Astrocyte (in vitro differentiated cells and primary cell): ENCODE results near the gene MYBL2. TPM values are rescaled to one million over a fixed set of nuclear protein-coding genes. Genes with fewer than 3 reads are reported as not detected.

Source experiments
- DNase-seq: peaks from one replicate; pipeline ENCODE4 v3.0.0-alpha.2; 2010; ENCODE audit warnings: low read depth
- FAIRE-seq: peaks from 2 replicates; lab custom pipeline; 2011; peaks lifted over from hg19 to GRCh38; lab: Jason Lieb, UNC
- H2AFZ ChIP-seq: 2 replicates; pipeline ENCODE4 v1.6.0; 2012; ENCODE audit warnings: low read depth, low read length, inconsistent platforms
- H3K27ac ChIP-seq: 2 replicates; pipeline ENCODE4 v1.5.1; 2011; ENCODE audit warnings: low read depth, low read length, inconsistent platforms
- H3K27me3 ChIP-seq: 2 replicates; pipeline ENCODE4 v1.6.0; 2011; ENCODE audit warnings: low read length, inconsistent platforms; ENCODE audit not compliant: insufficient read depth
- H3K36me3 ChIP-seq: 2 replicates; pipeline ENCODE4 v1.5.1; 2011; ENCODE audit warnings: low read length, inconsistent platforms; ENCODE audit not compliant: insufficient read depth
- H3K4me1 ChIP-seq: 2 replicates; pipeline ENCODE4 v1.5.1; 2011; ENCODE audit warnings: low read length, inconsistent platforms; ENCODE audit not compliant: insufficient read depth
- H3K4me2 ChIP-seq: 2 replicates; pipeline ENCODE4 v1.6.0; 2012; ENCODE audit warnings: low read length, inconsistent platforms
- H3K4me3 ChIP-seq: 2 replicates; pipeline ENCODE4 v1.5.1; 2011; ENCODE audit warnings: low read depth, mild to moderate bottlenecking, low read length, inconsistent platforms; ENCODE audit not compliant: insufficient read depth
- H3K79me2 ChIP-seq: 2 replicates; pipeline ENCODE4 v1.6.0; 2012; ENCODE audit warnings: mild to moderate bottlenecking, low read length, inconsistent platforms; ENCODE audit not compliant: insufficient read depth
- H3K9ac ChIP-seq: 2 replicates; pipeline ENCODE4 v1.6.0; 2012; ENCODE audit warnings: mild to moderate bottlenecking, low read length, inconsistent platforms
- H3K9me3 ChIP-seq: 2 replicates; pipeline ENCODE4 v1.5.1; 2012; ENCODE audit warnings: low read depth, mild to moderate bottlenecking, low read length, inconsistent platforms; ENCODE audit not compliant: insufficient read depth
- H4K20me1 ChIP-seq: 2 replicates; pipeline ENCODE4 v1.6.0; 2012; ENCODE audit warnings: low read length, inconsistent platforms; ENCODE audit not compliant: insufficient read depth
- H3K27ac Mint-ChIP-seq: one replicate; pipeline ENCODE4 v1.8.0; 2021; ENCODE audit warnings: mild to moderate bottlenecking, mixed read lengths; ENCODE audit not compliant: unreplicated experiment
- H3K27me3 Mint-ChIP-seq: one replicate; pipeline ENCODE4 v1.8.0; 2021; ENCODE audit warnings: low read depth, mixed read lengths; ENCODE audit not compliant: unreplicated experiment
- H3K36me3 Mint-ChIP-seq: one replicate; pipeline ENCODE4 v1.8.0; 2021; ENCODE audit warnings: low read depth, mixed read lengths; ENCODE audit not compliant: unreplicated experiment
- H3K4me1 Mint-ChIP-seq: one replicate; pipeline ENCODE4 v1.8.0; 2021; ENCODE audit warnings: low read depth, mixed read lengths; ENCODE audit not compliant: unreplicated experiment
- H3K4me3 Mint-ChIP-seq: one replicate; pipeline ENCODE4 v1.8.0; 2021; ENCODE audit warnings: mild to moderate bottlenecking, moderate library complexity, mixed read lengths; ENCODE audit not compliant: unreplicated experiment
- H3K9me3 Mint-ChIP-seq: one replicate; pipeline ENCODE4 v1.8.0; 2021; ENCODE audit warnings: mild to moderate bottlenecking, mixed read lengths; ENCODE audit not compliant: unreplicated experiment
- CTCF ChIP-seq: IDR thresholded peaks from 2 replicates; pipeline ENCODE4 v1.5.1; 2011; ENCODE audit warnings: low read depth, mild to moderate bottlenecking, inconsistent platforms, low read length, moderate library complexity; ENCODE audit not compliant: insufficient read depth
- EZH2 ChIP-seq: IDR thresholded peaks from 2 replicates; pipeline ENCODE4 v1.6.1; 2012; ENCODE audit warnings: mild to moderate bottlenecking, low read length, inconsistent platforms; ENCODE audit not compliant: insufficient read depth
- total RNA-seq: library from RNA; stranded (reverse); gene quantifications from 2 replicates; pipeline ENCODE4 v1.2.1, GENCODE V29; 2021

MYBL2 gene
- total RNA-seq, 1 donor from 2014 or later, result 6.2 TPM

DNA sequence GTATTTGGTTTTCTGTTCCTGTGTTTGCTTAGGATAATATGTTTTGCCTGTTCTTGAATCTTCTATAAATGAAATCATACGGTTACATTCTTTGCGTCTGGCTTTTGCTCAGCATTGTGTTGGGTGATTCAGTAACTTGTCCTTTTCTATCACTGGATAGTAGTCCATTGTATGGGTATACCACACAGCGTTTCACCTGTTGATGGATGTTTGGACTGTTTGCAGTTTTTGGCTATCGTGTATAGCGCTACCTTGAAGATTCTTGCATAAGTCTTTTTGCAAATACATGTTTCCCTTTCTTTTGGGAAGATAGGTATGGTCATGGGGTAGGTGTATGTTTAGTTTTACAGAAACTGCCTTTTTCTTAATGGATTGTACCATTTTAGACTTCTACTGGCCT lies 9.5 kb downstream of the MYBL2 start:
- H3K9me3 Mint-ChIP-seq, result peaks cover 2% of the 10 kb centered on the region
- DNase-seq, result no peak
- Histone ChIP-seq H3K36me3 (no peaks in the 10 kb centered on the region), H3K4me2 (no peak overlapping the region), H3K9me3 (no peaks in the 10 kb centered on the region), H2AFZ (no peak overlapping the region), H3K27me3 (no peaks in the 10 kb centered on the region), H3K9ac (no peak overlapping the region), H3K4me3 (no peak overlapping the region), H3K79me2 (no peaks in the 10 kb centered on the region), H3K27ac (no peak overlapping the region), H3K4me1 (no peaks in the 10 kb centered on the region), H4K20me1 (peaks cover 4% of the 10 kb centered on the region)
- no peaks in the 10 kb centered on the region for H3K4me1 Mint-ChIP-seq
- no peak overlapping the region for H3K27ac Mint-ChIP-seq
- FAIRE-seq, result no peak
- no peak overlapping the region for H3K4me3 Mint-ChIP-seq
- peaks cover 2% of the 10 kb centered on the region for H3K27me3 Mint-ChIP-seq
- TF ChIP-seq EZH2, result no peak
- no peaks in the 10 kb centered on the region for H3K36me3 Mint-ChIP-seq

GRCh38 chr20:43680981-43681380 lies 14.1 kb downstream of the MYBL2 start:
- peaks cover 3% of the 10 kb centered on the region for H3K27me3 Mint-ChIP-seq
- H3K27ac Mint-ChIP-seq, result no peak overlapping the region
- H3K9me3 ChIP-seq, result no peaks in the 10 kb centered on the region

DNA sequence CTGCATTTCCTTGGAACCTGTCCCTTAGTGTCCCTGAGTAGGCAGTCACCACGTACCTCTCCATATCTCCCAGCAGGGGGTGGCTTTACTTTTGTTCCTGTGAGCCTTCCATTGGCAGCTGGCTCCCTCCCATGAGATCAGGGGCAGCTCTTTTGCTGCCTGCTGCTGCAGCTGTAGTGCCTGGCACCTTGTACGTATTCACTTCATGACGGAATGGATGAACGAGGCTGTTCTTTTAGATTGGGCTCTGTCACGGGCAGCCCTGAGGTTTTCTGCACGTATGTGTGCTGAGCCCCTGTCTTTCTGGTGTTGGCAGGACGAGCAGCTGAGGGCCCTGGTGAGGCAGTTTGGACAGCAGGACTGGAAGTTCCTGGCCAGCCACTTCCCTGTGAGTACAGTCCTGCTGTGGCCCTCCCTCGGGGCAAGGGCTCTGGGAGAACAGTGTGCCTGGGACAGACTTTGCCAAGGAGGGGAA lies 14.6 kb downstream of the MYBL2 start:
- Histone ChIP-seq H3K9ac (no peak overlapping the region), H3K4me2 (no peak overlapping the region), H2AFZ (no peak overlapping the region), H3K4me1 (no peaks in the 10 kb centered on the region), H3K27ac (no peak overlapping the region), H3K4me3 (no peak overlapping the region), H3K36me3 (no peaks in the 10 kb centered on the region), H3K79me2 (no peaks in the 10 kb centered on the region), H3K27me3 (no peaks in the 10 kb centered on the region), H3K9me3 (no peaks in the 10 kb centered on the region), H4K20me1 (peaks cover 4% of the 10 kb centered on the region)
- TF ChIP-seq EZH2, result no peak
- TF ChIP-seq CTCF, result no peak
- peaks cover 3% of the 10 kb centered on the region for H3K27me3 Mint-ChIP-seq
- no peak for FAIRE-seq
- no peak overlapping the region for H3K27ac Mint-ChIP-seq
- H3K36me3 Mint-ChIP-seq, result no peaks in the 10 kb centered on the region
- DNase-seq, result no peak
- H3K4me1 Mint-ChIP-seq, result no peaks in the 10 kb centered on the region
- H3K4me3 Mint-ChIP-seq, result no peak overlapping the region
- no peaks in the 10 kb centered on the region for H3K9me3 Mint-ChIP-seq

More at GRCh38 chr20:43680981-43681380, 14.1 kb downstream of the MYBL2 start:
- TF ChIP-seq EZH2 (no peak), CTCF (no peak)
- Mint-ChIP-seq H3K36me3 (no peaks in the 10 kb centered on the region), H3K4me1 (no peaks in the 10 kb centered on the region), H3K9me3 (no peaks in the 10 kb centered on the region), H3K4me3 (no peak overlapping the region)
- no peak overlapping the region for H3K4me2 ChIP-seq
- no peak overlapping the region for H3K4me3 ChIP-seq
- no peaks in the 10 kb centered on the region for H3K4me1 ChIP-seq
- H3K36me3 ChIP-seq, result no peaks in the 10 kb centered on the region
- DNase-seq, result no peak
- no peak overlapping the region for H3K9ac ChIP-seq
- no peak overlapping the region for H3K27ac ChIP-seq
- H3K79me2 ChIP-seq, result no peaks in the 10 kb centered on the region
- H2AFZ ChIP-seq, result no peak overlapping the region
- no peak for FAIRE-seq
- H3K27me3 ChIP-seq, result no peaks in the 10 kb centered on the region
- peaks cover 4% of the 10 kb centered on the region for H4K20me1 ChIP-seq
